Sigmoid colon (tissue), 4 donors: ENCODE results near the gene PTPN14.

ENCODE experiments used
- CTCF ChIP-seq, 4 experiments: fragments of 450-650 bp in 3 of 4; fragments of 200-600 bp in 1 of 4; IDR thresholded peaks; one replicate each; pipeline ENCODE4 v1.5.1; 2016 to 2019; ENCODE audit warnings: antibody characterized with exemption in 4 of 4, mild to moderate bottlenecking in 3 of 4, moderate library complexity in 2 of 4
- EP300 ChIP-seq, 4 donors: sonication (generic); formaldehyde crosslinking; IDR thresholded peaks; one replicate each; pipeline ENCODE4 v1.6.1; 2017; ENCODE audit warnings: antibody characterized with exemption in 4 of 4
- POLR2A ChIP-seq, 2 donors: fragments of 450-650 bp; IDR thresholded peaks; one replicate each; pipeline ENCODE4 v1.6.1; 2016; ENCODE audit warnings: antibody characterized with exemption in 2 of 2, mild to moderate bottlenecking in 2 of 2, moderate library complexity in 2 of 2
- POLR2AphosphoS5 ChIP-seq, 4 donors: sonication (generic); formaldehyde crosslinking; IDR thresholded peaks; one replicate each; pipeline ENCODE4 v1.6.1; 2017; ENCODE audit warnings: antibody characterized with exemption in 4 of 4

- TF ChIP-seq CTCF (IDR thresholded peaks at IDR 0.05) (no peak), POLR2AphosphoS5 (IDR thresholded peaks at IDR 0.05) (no peak), POLR2A (IDR thresholded peaks at IDR 0.05) (no peak), EP300 (IDR thresholded peaks at IDR 0.05) (no peak)
These were observed 121.2 kb downstream of the PTPN14 start for GRCh38 chr1:214429951-214430770.
